ENCODE measurements around the gene INSRR. TPM values are rescaled to one million over a fixed set of nuclear protein-coding genes. Genes with fewer than 3 reads are reported as not detected.

INSRR gene
- total RNA-seq, 2 experiments from 2014 or later: not detected

DNA sequence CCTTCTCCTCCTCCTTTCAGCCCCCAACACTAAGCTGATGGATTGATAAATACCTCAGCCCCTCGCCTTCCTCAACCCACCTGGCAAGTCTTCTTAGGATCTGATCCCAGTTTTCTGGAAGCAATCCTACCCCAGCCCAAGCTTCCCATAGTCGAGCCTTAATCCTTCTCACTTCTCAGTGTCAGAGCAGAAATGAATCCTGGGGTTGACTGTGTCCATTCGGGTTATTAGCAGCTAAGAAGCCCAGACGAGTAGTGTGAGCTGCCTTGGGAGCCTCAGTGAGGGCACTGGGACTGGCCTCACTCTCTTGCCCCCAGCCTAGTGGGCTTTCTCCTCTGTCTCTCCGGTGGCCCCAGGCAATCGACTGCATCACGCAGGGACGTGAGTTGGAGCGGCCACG is 22.2 kb upstream of the INSRR start:
- CTCF ChIA-PET: interaction anchor here (1.7 kb wide), 1 partner anchor 10 kb away, joined by 11 read pairs; no protein-coding TSS in a partner anchor
- no peaks in the 10 kb centered on the region for H3K36me3 Mint-ChIP-seq (ENCODE audit: low read depth)
- H3K4me3 Mint-ChIP-seq: no peak overlapping the region
- no peaks in the 10 kb centered on the region for H3K9me3 Mint-ChIP-seq
- no peak for DNase-seq
- H3K27me3 Mint-ChIP-seq (ENCODE audit: low read depth): peaks cover 7% of the 10 kb centered on the region
- intact Hi-C loops (cut with micrococcal nuclease): no loop called here
- H3K4me1 Mint-ChIP-seq (ENCODE audit: low read depth): no peaks in the 10 kb centered on the region
- no peak overlapping the region for H3K27ac Mint-ChIP-seq

DNA sequence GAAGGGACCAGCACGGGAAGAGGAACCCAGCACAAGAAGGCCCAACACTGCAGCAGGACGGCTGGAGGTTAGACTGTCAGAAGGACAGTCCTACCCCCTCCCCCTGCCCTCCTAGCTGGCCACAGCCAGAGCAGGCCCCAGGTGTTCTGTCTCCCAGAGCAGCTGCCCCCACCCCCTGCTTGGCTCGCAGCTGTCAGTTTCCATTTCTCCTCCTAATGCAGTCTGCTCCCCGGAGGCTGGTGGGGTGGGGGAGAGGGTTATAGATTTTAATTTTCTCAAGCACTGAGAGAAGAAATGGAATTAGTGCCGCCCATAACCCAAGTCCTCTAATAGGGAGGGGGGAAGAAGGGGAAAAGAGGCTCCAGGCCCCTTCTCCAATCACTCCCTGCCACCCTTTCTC is 21.6 kb upstream of the INSRR start:
- Mint-ChIP-seq H3K27me3 (ENCODE audit: low read depth) (peaks cover 7% of the 10 kb centered on the region), H3K4me1 (ENCODE audit: low read depth) (no peaks in the 10 kb centered on the region), H3K9me3 (no peaks in the 10 kb centered on the region), H3K27ac (no peak overlapping the region), H3K4me3 (no peak overlapping the region), H3K36me3 (ENCODE audit: low read depth) (no peaks in the 10 kb centered on the region)
- no peak for DNase-seq
- intact Hi-C loops (cut with micrococcal nuclease): no loop called here
- CTCF ChIA-PET: interaction anchor here (1.7 kb wide), 1 partner anchor 11 kb away, joined by 11 read pairs; no protein-coding TSS in a partner anchor

DNA sequence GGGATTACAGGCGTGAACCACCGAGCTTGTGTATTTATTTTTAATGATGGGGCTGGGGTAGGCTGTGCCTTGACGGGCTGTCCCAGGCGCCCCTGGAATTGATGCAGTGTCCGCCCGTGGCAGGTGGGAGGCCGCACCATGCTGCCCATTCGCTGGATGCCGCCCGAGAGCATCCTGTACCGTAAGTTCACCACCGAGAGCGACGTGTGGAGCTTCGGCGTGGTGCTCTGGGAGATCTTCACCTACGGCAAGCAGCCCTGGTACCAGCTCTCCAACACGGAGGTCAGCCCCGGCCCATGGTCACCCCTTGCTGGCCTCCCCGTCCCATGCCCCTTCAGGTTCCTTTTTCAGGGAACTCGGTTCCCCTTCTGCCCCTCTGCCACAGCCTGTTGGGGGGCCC is 21.0 kb upstream of the INSRR start:
- CTCF ChIA-PET: interaction anchor here (1.7 kb wide), 1 partner anchor 11 kb away, joined by 11 read pairs; no protein-coding TSS in a partner anchor
- intact Hi-C loops (cut with micrococcal nuclease): no loop called here
- H3K27me3 Mint-ChIP-seq (ENCODE audit: low read depth): peaks cover 7% of the 10 kb centered on the region
- DNase-seq: no peak
- no peaks in the 10 kb centered on the region for H3K36me3 Mint-ChIP-seq (ENCODE audit: low read depth)
- H3K4me1 Mint-ChIP-seq (ENCODE audit: low read depth): no peaks in the 10 kb centered on the region
- H3K4me3 Mint-ChIP-seq: no peak overlapping the region
- H3K9me3 Mint-ChIP-seq: no peaks in the 10 kb centered on the region
- H3K27ac Mint-ChIP-seq: no peak overlapping the region

DNA sequence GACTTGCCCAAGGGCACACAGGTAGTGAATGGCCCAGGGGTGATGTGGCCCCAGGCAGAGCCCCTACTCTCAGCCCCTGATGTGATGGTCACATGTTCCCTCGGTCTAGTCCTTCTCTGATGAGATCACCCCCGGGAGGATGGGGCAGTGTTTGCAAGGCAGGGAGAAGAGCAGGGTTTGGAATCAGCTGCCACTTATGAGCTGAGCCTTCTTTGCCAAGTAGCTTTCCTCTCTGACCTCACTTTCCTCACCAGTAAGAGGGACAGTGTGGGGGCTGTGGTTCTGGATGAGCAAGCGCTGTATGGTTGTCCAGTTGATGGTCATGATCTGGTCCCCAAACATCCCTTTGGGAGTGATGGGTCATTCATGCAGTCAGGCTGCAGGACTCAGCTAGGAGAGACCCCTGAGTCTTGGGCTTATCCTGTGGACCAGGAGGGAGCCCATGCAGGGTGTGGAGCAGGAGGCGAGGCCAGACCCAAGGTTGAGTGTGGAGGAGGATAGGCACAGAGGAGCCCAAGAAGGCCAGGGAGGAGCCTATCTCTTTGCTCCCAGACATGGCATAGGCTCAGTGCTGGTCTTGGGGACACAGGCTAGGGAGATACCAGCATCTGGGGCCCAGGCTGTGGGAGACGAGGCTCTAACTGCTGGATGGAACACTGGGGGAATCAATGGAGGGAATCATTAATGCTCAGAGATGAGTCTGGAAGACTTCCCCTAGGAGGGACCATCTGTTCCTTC is 18.7 kb upstream of the INSRR start:
- H3K36me3 Mint-ChIP-seq (ENCODE audit: low read depth): no peaks in the 10 kb centered on the region
- H3K9me3 Mint-ChIP-seq: no peaks in the 10 kb centered on the region
- intact Hi-C loops (cut with micrococcal nuclease): no loop called here
- no peak for DNase-seq
- H3K27me3 Mint-ChIP-seq (ENCODE audit: low read depth): peaks cover 2% of the 10 kb centered on the region
- no peaks in the 10 kb centered on the region for H3K4me1 Mint-ChIP-seq (ENCODE audit: low read depth)
- H3K4me3 Mint-ChIP-seq: no peak overlapping the region
- CTCF ChIA-PET: interaction anchor here (0.9 to 1.4 kb wide), 3 partner anchors 8 to 17 kb away, joined by 3 to 5 read pairs (median 3); partner anchors contain the start of gene NTRK1
- no peak overlapping the region for H3K27ac Mint-ChIP-seq

DNA sequence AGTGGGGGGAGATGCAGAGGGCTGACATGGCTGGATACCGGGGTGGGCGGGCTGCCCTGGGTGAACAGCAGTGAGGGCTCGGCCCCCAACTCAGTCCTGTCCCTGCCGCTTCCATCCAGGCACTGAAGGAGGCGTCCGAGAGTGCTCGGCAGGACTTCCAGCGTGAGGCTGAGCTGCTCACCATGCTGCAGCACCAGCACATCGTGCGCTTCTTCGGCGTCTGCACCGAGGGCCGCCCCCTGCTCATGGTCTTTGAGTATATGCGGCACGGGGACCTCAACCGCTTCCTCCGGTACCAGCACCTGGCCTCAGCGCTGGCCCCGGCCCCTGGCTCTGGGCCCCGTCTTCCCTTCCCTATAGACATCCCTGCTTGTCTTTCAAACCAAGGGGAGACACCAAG is 17.4 kb upstream of the INSRR start:
- no peak for DNase-seq
- Mint-ChIP-seq H3K4me1 (ENCODE audit: low read depth) (no peaks in the 10 kb centered on the region), H3K4me3 (no peak overlapping the region), H3K27me3 (ENCODE audit: low read depth) (peaks cover 2% of the 10 kb centered on the region), H3K9me3 (no peaks in the 10 kb centered on the region), H3K27ac (no peak overlapping the region), H3K36me3 (ENCODE audit: low read depth) (no peaks in the 10 kb centered on the region)
- intact Hi-C loops (cut with micrococcal nuclease): no loop called here
- CTCF ChIA-PET: interaction anchor here (0.6 to 1.4 kb wide), 5 partner anchors 9 to 218 kb away, joined by 3 to 5 read pairs (median 3); partner anchors contain the start of gene NTRK1

DNA sequence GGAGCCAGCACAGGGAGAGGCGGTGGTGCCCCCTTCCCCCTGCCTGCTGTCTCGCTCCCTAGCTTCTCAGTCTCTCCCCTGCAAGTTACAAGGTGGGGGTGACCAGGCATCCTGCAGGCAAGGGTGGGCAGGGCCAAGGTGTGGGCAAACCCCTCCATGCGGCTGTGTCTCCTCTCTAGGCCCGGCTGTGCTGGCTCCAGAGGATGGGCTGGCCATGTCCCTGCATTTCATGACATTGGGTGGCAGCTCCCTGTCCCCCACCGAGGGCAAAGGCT is 16.4 kb upstream of the INSRR start:
- Mint-ChIP-seq H3K27me3 (ENCODE audit: low read depth) (peaks cover 2% of the 10 kb centered on the region), H3K27ac (no peak overlapping the region), H3K4me3 (no peak overlapping the region), H3K9me3 (no peaks in the 10 kb centered on the region), H3K4me1 (ENCODE audit: low read depth) (peaks cover 2% of the 10 kb centered on the region), H3K36me3 (ENCODE audit: low read depth) (no peaks in the 10 kb centered on the region)
- CTCF ChIA-PET: interaction anchor here (1.1 kb wide), 1 partner anchor 14 kb away, joined by 3 read pairs; no protein-coding TSS in a partner anchor
- intact Hi-C loops (cut with micrococcal nuclease): no loop called here
- DNase-seq: no peak

DNA sequence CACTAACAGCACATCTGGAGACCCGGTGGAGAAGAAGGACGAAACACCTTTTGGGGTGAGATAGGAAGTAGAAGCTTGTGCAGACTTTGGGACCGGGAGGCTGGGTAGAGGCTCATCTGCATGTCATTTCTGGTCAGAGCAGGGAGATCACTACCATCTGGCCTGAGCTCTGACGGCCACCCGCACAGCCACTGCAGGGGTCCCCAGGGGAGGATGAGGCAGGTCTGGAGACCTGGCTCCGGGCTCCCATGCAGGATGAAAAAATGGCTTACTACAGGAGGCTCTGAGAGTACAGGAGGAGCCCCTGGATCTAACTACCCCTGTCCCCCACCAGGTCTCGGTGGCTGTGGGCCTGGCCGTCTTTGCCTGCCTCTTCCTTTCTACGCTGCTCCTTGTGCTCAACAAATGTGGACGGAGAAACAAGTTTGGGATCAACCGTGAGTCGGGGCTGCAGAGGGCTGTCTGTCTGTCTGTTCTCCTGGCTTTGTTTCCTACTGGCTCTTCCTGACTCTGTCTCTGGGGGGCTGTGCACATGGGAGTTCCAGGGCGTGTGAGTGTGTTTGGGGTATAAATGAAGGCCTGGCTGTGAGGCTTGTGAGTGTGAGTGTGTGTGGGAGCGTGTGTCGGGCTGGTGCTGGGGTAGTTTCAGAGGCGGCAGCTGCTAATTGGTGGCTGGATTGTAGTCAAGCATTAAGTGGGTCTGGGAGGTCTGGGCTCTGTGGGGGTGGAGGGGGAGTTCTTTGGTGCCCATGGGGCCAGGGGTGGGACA is 15.8 kb upstream of the INSRR start:
- Mint-ChIP-seq H3K4me3 (no peak overlapping the region), H3K4me1 (ENCODE audit: low read depth) (peaks cover 2% of the 10 kb centered on the region), H3K36me3 (ENCODE audit: low read depth) (no peaks in the 10 kb centered on the region), H3K27me3 (ENCODE audit: low read depth) (peaks cover 2% of the 10 kb centered on the region), H3K9me3 (no peaks in the 10 kb centered on the region), H3K27ac (no peak overlapping the region)
- intact Hi-C loops (cut with micrococcal nuclease): no loop called here
- no peak for DNase-seq
- CTCF ChIA-PET: interaction anchor here (0.7 to 1.1 kb wide), 2 partner anchors 14 to 90 kb away, joined by 3 read pairs; no protein-coding TSS in a partner anchor

DNA sequence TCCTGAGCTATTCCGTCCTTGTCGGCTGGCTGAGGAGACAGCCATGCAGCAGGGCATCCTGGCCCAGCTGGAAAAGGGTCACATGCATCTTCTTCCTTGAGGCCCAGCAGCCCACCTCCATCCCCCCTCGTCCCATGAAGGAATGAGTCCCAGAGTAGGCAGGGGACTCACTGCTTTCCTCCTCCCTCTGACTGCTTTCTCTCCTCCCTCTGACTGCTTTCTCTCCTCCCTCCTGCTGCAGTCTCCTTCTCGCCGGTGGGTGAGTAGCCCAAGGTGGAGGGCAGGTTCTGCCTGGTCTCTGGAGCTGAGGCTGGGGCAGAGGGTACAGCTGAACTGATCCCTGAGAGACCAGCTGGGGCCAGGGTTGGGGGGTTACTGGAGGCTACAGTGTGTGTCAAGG is 15.2 kb upstream of the INSRR start:
- DNase-seq: no peak
- CTCF ChIA-PET: interaction anchor here (0.6 to 1.1 kb wide), 2 partner anchors 15 to 111 kb away, joined by 3 read pairs; no protein-coding TSS in a partner anchor
- intact Hi-C loops (cut with micrococcal nuclease): no loop called here
- Mint-ChIP-seq H3K9me3 (no peaks in the 10 kb centered on the region), H3K27me3 (ENCODE audit: low read depth) (peaks cover 2% of the 10 kb centered on the region), H3K4me1 (ENCODE audit: low read depth) (peaks cover 2% of the 10 kb centered on the region), H3K36me3 (ENCODE audit: low read depth) (no peaks in the 10 kb centered on the region), H3K4me3 (no peak overlapping the region), H3K27ac (no peak overlapping the region)

DNA sequence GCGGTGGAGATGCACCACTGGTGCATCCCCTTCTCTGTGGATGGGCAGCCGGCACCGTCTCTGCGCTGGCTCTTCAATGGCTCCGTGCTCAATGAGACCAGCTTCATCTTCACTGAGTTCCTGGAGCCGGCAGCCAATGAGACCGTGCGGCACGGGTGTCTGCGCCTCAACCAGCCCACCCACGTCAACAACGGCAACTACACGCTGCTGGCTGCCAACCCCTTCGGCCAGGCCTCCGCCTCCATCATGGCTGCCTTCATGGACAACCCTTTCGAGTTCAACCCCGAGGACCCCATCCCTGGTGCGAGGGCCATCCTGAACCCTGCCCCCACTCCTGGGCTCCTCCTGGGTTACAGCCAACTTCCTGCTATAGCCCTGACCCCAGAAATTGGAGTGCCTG is 14.7 kb upstream of the INSRR start:
- Mint-ChIP-seq H3K36me3 (ENCODE audit: low read depth) (no peaks in the 10 kb centered on the region), H3K27me3 (ENCODE audit: low read depth) (peaks cover 2% of the 10 kb centered on the region), H3K4me1 (ENCODE audit: low read depth) (peaks cover 2% of the 10 kb centered on the region), H3K4me3 (no peak overlapping the region), H3K9me3 (no peaks in the 10 kb centered on the region), H3K27ac (no peak overlapping the region)
- intact Hi-C loops (cut with micrococcal nuclease): no loop called here
- no peak for DNase-seq
- CTCF ChIA-PET: interaction anchor here (0.6 kb wide), 1 partner anchor 110 kb away, joined by 3 read pairs; no protein-coding TSS in a partner anchor

DNA sequence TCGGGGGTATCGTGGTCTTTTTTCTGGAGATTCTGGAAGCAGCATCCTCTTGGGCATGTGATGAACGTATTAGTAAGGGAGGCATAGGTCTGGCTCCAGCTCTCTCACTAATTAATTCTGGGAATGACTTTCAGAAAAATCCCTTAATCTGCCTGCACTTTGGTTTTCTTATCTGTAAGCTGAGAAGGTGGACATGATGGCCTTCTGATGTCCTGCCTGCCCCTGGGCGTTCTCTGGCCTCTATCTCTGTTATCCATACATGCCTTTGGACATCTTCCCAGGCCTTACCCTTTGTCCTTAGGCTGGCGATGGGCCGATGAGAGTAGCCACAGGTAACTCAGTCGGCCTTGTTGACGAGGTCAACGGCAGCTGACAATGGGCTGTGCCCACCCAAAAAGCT is 10.5 kb upstream of the INSRR start:
- H3K9me3 Mint-ChIP-seq: no peaks in the 10 kb centered on the region
- no peak overlapping the region for H3K27ac Mint-ChIP-seq
- H3K36me3 Mint-ChIP-seq (ENCODE audit: low read depth): no peaks in the 10 kb centered on the region
- no peak overlapping the region for H3K4me3 Mint-ChIP-seq
- intact Hi-C loops (cut with micrococcal nuclease): no loop called here
- CTCF ChIA-PET: interaction anchor here (0.7 to 1.4 kb wide), 3 partner anchors 72 to 143 kb away, joined by 3 read pairs; no protein-coding TSS in a partner anchor
- DNase-seq: no peak
- H3K27me3 Mint-ChIP-seq (ENCODE audit: low read depth): peaks cover 7% of the 10 kb centered on the region
- peaks cover 9% of the 10 kb centered on the region for H3K4me1 Mint-ChIP-seq (ENCODE audit: low read depth)

DNA sequence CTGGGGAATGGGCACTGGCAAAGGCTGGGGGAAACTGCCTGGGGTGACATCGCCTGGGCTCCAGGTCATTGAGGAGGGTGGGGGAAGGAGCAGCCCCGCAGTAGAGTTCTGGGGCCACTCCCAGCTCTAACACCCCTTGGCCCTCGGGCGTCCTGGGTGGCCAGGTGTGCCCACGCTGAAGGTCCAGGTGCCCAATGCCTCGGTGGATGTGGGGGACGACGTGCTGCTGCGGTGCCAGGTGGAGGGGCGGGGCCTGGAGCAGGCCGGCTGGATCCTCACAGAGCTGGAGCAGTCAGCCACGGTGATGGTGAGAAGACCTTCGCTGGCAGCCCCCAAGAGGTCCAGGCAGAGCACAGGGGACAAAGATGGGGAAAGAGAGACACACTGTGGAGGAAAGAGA is 9.4 kb upstream of the INSRR start:
- Mint-ChIP-seq H3K36me3 (ENCODE audit: low read depth) (no peaks in the 10 kb centered on the region), H3K27me3 (ENCODE audit: low read depth) (peaks cover 18% of the 10 kb centered on the region), H3K9me3 (no peaks in the 10 kb centered on the region), H3K4me3 (no peak overlapping the region), H3K27ac (no peak overlapping the region), H3K4me1 (ENCODE audit: low read depth) (peaks cover 11% of the 10 kb centered on the region)
- CTCF ChIA-PET: interaction anchor here (1.4 kb wide), 1 partner anchor 21 kb away, joined by 4 read pairs; no protein-coding TSS in a partner anchor
- intact Hi-C loops (cut with micrococcal nuclease): no loop called here
- no peak for DNase-seq

DNA sequence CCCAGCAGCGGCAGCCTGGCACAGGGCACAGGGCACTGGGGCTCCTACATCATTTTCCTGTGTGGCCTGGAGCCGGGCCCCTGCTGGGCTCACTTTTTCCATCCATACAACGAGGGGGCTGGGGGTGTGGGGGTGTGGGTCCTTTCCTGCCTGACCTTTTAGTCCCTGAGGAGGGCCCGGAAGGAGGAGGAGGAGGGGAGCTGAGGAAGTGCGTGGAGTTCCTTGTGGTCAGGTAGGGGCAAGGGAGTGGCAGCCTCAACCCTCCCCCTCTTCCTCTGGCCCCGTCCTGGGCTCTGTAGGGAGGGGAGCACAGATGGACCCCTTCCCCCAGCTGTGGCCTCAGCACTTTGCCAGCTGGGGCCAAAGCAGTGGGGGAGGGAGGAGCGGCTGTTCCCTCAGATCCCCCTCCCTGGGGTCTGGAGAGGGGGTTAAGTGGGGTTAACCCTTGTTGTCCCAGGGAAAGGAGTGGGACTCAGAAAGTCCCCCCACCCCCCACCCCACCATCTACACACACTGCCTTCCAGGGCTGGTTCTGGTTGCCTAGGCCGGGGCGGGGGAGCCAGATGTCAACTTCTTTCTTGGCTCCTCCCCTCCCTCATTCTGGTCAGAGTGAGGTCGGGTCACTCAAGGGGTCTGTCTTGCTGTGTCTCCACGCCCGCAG is 7.5 kb upstream of the INSRR start:
- CTCF ChIA-PET: interaction anchor here (1.5 kb wide), 1 partner anchor 27 kb away, joined by 4 read pairs; no protein-coding TSS in a partner anchor
- Mint-ChIP-seq H3K27ac (no peak overlapping the region), H3K9me3 (no peaks in the 10 kb centered on the region), H3K36me3 (ENCODE audit: low read depth) (no peaks in the 10 kb centered on the region), H3K4me1 (ENCODE audit: low read depth) (peaks cover 17% of the 10 kb centered on the region), H3K4me3 (no peak overlapping the region), H3K27me3 (ENCODE audit: low read depth) (peaks cover 36% of the 10 kb centered on the region)
- intact Hi-C loops (cut with micrococcal nuclease): no loop called here
- no peak for DNase-seq

Data from activated naive CD4-positive, alpha-beta T cell treated with anti-CD3 and anti-CD28 coated beads for 36 hours (primary cell).